ENCODE data around the gene EYA2. TPM values are rescaled to one million over a fixed set of nuclear protein-coding genes. Genes with fewer than 3 reads are reported as not detected.

Gene EYA2
- total and polyA plus RNA-seq, 2 of the 4 experiments (the other 2 are of a cell fraction) = 2.3 to 5.4 TPM

DNA sequence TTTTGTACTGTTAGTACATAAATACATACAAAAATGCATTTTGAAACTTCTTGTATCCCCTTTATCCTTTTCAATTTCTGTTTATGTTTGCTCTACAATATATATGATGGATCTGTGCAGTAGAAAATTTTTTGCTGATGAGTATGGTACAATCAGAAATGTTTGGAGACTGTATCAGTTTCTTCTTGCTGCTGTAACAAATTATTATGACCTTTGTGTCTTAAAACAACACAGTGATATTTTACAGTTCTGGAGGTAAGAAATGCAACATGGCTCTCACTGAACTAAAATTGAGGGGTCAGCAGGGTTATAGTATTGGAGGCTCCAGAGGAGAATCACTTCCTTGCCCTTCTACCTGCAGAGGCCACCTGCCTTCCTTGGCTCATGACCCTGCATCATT lies 184.4 kb downstream of the EYA2 start:
- Histone ChIP-seq H2BK120ac (ENCODE audit: low read depth, low read length) (no peak overlapping the region), H3K4ac (ENCODE audit: low read depth, low read length) (no peak overlapping the region), H3K4me2 (ENCODE audit: low read depth, low read length) (no peak overlapping the region), H3K36me3 (ENCODE audit: control insufficient read depth, insufficient read depth, low read length) (peaks cover 1% of the 10 kb centered on the region; the same call in 1 of the 2 replicates), H3K4me1 (ENCODE audit: control insufficient read depth, insufficient read depth, low read length) (no peaks in the 10 kb centered on the region), H2BK15ac (ENCODE audit: low read depth, low read length) (no peak overlapping the region), H2BK5ac (ENCODE audit: low read depth, low read length, poor library complexity, severe bottlenecking) (no peak overlapping the region), H3K27ac (ENCODE audit: insufficient read depth, low read length) (no peak overlapping the region), H2AK5ac (ENCODE audit: low read depth, low read length) (no peak overlapping the region), H3K9ac (ENCODE audit: low read depth, low read length) (no peak overlapping the region), H2BK20ac (ENCODE audit: low read depth, low read length) (no peak overlapping the region), H3K23ac (ENCODE audit: low read depth, low read length) (no peak overlapping the region), H3K4me3 (ENCODE audit: insufficient read depth, low read depth, low read length) (no peak overlapping the region), H2AK9ac (replicated peaks; ENCODE audit: low read depth, low read length, poor library complexity) (no peak overlapping the region), H3K9me1 (ENCODE audit: insufficient read depth, low read length) (no peaks in the 10 kb centered on the region), H4K8ac (ENCODE audit: low read depth in 2 of 2, low read length in 2 of 2) (no peak overlapping the region), H4K91ac (ENCODE audit: insufficient read depth, low read depth, low read length) (no peak overlapping the region), H4K5ac (ENCODE audit: low read depth, low read length) (no peak overlapping the region), H4K20me1 (ENCODE audit: insufficient read depth, low read length) (no peaks in the 10 kb centered on the region), H3K14ac (replicated peaks; ENCODE audit: low read depth, low read length) (no peak overlapping the region), H3K27me3 (ENCODE audit: control insufficient read depth, insufficient read depth, low read length) (no peaks in the 10 kb centered on the region), H3K18ac (ENCODE audit: low read depth, low read length) (no peak overlapping the region), H3K56ac (ENCODE audit: extremely low read depth, insufficient read depth, low read length) (no peak overlapping the region), H3K79me1 (ENCODE audit: low read depth in 1 of 2, low read length in 2 of 2) (no peaks in the 10 kb centered on the region), H3K9me3 (ENCODE audit: control insufficient read depth, insufficient read depth, low read length) (peaks cover 7% of the 10 kb centered on the region), H2AFZ (replicated peaks; ENCODE audit: low read length, poor library complexity) (no peak overlapping the region)
- ChIA-PET CTCF (no interaction called here), POLR2A (ENCODE audit: unreplicated experiment) (no interaction called here)
- dilution Hi-C loops (cut with HindIII; ENCODE audit: low sequenced_read_pairs, unreplicated experiment) = no loop called here
- TF ChIP-seq FOS (IDR thresholded peaks at IDR 0.05; ENCODE audit: low read depth, low read length) (no peak), RFX5 (IDR thresholded peaks at IDR 0.05; ENCODE audit: low read depth, low read length) (no peak), ELK1 (IDR thresholded peaks at IDR 0.05; ENCODE audit: borderline replicate concordance, low read depth, low read length) (no peak), POLR2A (IDR thresholded peaks at IDR 0.05; ENCODE audit: low read depth, low read length) (no peak), CEBPB (IDR thresholded peaks at IDR 0.05; ENCODE audit: low read depth, low read length) (no peak), RCOR1 (IDR thresholded peaks at IDR 0.05; ENCODE audit: insufficient replicate concordance, low read length) (no peak), MXI1 (IDR thresholded peaks at IDR 0.05; ENCODE audit: borderline replicate concordance, low read depth, low read length) (no peak)
- DNase-seq (no peak), ATAC-seq (ENCODE audit: low read depth) (no peak)
- intact Hi-C loops (cut with micrococcal nuclease) = no loop called here
- in situ Hi-C loops (cut with MboI; ENCODE audit: low sequenced_read_pairs) = no loop called here
- BruUV-seq (replicated peaks) = no TSS peak

All from IMR-90 (cell line).